Activated CD8-positive, alpha-beta T cell treated with anti-CD3 and anti-CD28 coated beads, Interleukin-2, amount 10 ng/mL, durations not matched to agents 7 days and 5 days (primary cell): Measurements from ENCODE around the gene SAT2. TPM values are rescaled to one million over a fixed set of nuclear protein-coding genes. Genes with fewer than 3 reads are reported as not detected.
A peak's percentile ranks its signal among the peaks of the same experiment; 100 is the strongest.

Experiments used
- ATAC-seq: fragments of 150-1000 bp; cut with Tn5 transposase; one replicate; pipeline ENCODE4 v1.10.0; 2021; ENCODE audit warnings: moderate library complexity
- CTCF ChIA-PET: fragments of 350-600 bp; sonication (Branson Sonifier 250); formaldehyde crosslinking; loops from one replicate; lab custom pipeline; 2021; ENCODE audit warnings: antibody characterized with exemption; lab: Charles Lee
- POLR2A ChIA-PET: fragments of 350-600 bp; sonication (Branson Sonifier 250); formaldehyde crosslinking; loops from one replicate; lab custom pipeline; 2021; ENCODE audit warnings: antibody characterized with exemption; lab: Charles Lee
- DNase-seq: peaks from one replicate; pipeline ENCODE4 v3.0.0-alpha.2; 2020
- H3K27ac Mint-ChIP-seq: one replicate; pipeline ENCODE4 v1.8.0; 2021; ENCODE audit warnings: mild to moderate bottlenecking, mixed read lengths
- H3K27me3 Mint-ChIP-seq: one replicate; pipeline ENCODE4 v1.8.0; 2021; ENCODE audit warnings: low read depth, mixed read lengths
- H3K36me3 Mint-ChIP-seq: one replicate; pipeline ENCODE4 v1.8.0; 2021; ENCODE audit warnings: low read depth, mixed read lengths
- H3K4me1 Mint-ChIP-seq: one replicate; pipeline ENCODE4 v1.8.0; 2021; ENCODE audit warnings: low read depth, mixed read lengths
- H3K4me3 Mint-ChIP-seq: one replicate; pipeline ENCODE4 v1.8.0; 2021; ENCODE audit warnings: mild to moderate bottlenecking, mixed read lengths
- H3K9me3 Mint-ChIP-seq: one replicate; pipeline ENCODE4 v1.8.0; 2022; ENCODE audit warnings: mixed read lengths; ENCODE audit not compliant: insufficient read depth
- total RNA-seq, 2 experiments: library from RNA; stranded (reverse); gene quantifications; one replicate each; pipeline ENCODE4 v1.2.3, GENCODE V29; 2021

Gene SAT2
- 10 to 100 TPM; 18.2 to 21.4 TPM for total RNA-seq

DNA sequence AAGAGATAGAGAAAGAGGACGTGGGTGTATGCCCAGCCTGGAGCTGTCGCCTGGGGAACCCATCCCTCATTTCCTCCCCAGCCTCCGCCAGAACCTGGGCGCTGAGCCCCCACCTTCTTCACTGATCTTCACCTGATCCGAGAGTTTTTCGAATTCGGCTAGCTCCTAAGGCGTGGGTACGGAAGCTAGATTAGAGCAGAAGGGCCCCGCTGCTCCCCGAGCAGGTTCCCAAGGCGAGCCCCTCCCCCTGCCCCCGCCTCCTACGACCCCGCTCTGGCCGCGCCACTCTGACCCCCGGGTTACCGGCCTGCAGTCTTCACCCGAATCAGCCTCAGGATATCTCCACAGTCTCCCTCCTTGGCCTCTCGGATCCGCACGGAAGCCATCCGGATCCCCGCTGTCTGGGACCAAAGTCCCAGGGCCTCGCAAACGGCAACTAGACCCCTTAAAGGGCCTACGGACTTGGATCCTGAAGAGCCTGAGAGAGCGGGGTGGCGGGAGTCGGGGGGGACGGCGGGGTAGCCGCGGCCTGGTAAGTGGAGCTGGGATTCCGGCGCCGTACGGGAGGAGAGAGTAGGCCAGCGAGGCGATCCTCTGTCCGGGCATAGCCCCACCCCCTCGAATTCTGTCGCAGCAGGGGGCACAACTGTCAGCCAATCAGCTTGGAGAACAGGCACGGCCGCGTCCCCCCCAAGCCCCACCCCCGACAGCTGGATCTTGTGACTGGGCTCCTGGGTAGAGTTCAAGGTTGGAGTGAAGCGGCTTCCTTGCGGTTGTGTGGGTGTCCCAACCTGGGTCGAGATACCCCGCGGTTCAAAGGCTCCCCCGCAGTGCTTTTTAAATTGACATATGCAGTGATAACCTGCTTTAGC is at the start of gene SAT2:
Gene SAT2 (minus strand): TSS at position 572 of the 872 bp plus-strand sequence. CDS start 186 bp downstream, at position 386.
- ATAC-seq = peak; percentile 95
- H3K27ac Mint-ChIP-seq = peak within 1 kb of the TSS; percentile 75

DNA sequence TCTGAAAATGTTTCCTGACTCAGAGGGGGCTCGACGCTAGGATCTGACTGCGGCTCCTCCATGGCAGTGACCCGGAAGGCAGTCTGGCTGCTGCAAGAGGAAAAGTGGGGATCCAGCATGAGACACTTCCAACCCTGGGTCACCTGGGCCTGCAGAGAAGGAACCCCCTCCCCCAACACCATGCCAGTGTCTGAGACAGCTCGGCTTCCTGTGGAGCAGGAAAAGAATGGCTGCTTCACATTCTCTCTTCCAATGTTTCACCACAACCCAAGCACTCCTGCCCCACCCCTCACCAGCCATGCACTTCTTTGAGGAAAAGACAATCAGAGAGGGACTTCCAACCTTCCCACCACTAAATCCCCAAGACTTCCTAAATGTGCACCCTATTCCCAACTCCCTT is 48.9 kb upstream of the SAT2 start:
- H3K27ac Mint-ChIP-seq = no peak overlapping the region
- H3K27me3 Mint-ChIP-seq = no peaks in the 10 kb centered on the region
- ChIA-PET POLR2A (interaction anchor here (3.6 kb wide), 1 partner anchor 10 kb away, joined by 21 read pairs; the partner anchor contains the start of gene TP53), CTCF (interaction anchor here (1.0 to 1.4 kb wide), 2 partner anchors 11 to 44 kb away, joined by 3 to 4 read pairs; no protein-coding TSS in a partner anchor)
- peaks cover 46% of the 10 kb centered on the region for H3K36me3 Mint-ChIP-seq
- no peaks in the 10 kb centered on the region for H3K4me1 Mint-ChIP-seq
- H3K9me3 Mint-ChIP-seq = peaks cover 11% of the 10 kb centered on the region
- DNase-seq (no peak), ATAC-seq (no peak)
- H3K4me3 Mint-ChIP-seq = no peak overlapping the region

More for the DNA sequence above, at the start of gene SAT2:
- H3K9me3 Mint-ChIP-seq = no peaks in the 10 kb centered on the region
- H3K36me3 Mint-ChIP-seq = peaks cover 5% of the 10 kb centered on the region
- H3K27me3 Mint-ChIP-seq = no peaks in the 10 kb centered on the region
- ChIA-PET CTCF (interaction anchor here (0.6 to 5.9 kb wide), 9 partner anchors 12 to 191 kb away, joined by 3 to 49 read pairs (median 3); partner anchors contain the start of genes FXR2, MPDU1, TP53 and WRAP53), POLR2A (interaction anchor here (0.9 to 9.6 kb wide), 6 partner anchors 13 to 60 kb away, joined by 3 to 101 read pairs (median 4); partner anchors contain the start of genes ATP1B2, FXR2, MPDU1 and TP53)
- H3K4me3 Mint-ChIP-seq = peak within 1 kb of the TSS; percentile 89
- peak; percentile 91 for DNase-seq
- peaks cover 14% of the 10 kb centered on the region for H3K4me1 Mint-ChIP-seq

- ChIA-PET POLR2A (interaction anchor here (0.6 to 3.6 kb wide), 2 partner anchors 12 to 148 kb away, joined by 8 to 21 read pairs; partner anchors contain the start of gene TP53), CTCF (interaction anchor here (4.4 kb wide), 1 partner anchor 13 kb away, joined by 43 read pairs; the partner anchor contains the start of genes TP53 and WRAP53)
- DNase-seq (no peak), ATAC-seq (no peak)
- Mint-ChIP-seq H3K36me3 (peaks cover 56% of the 10 kb centered on the region), H3K9me3 (peaks cover 11% of the 10 kb centered on the region), H3K4me3 (no peak overlapping the region), H3K27ac (no peak overlapping the region), H3K4me1 (no peaks in the 10 kb centered on the region), H3K27me3 (no peaks in the 10 kb centered on the region)
Observed at GRCh38 chr17:7674934-7675333, 47.3 kb upstream of the SAT2 start.

DNA sequence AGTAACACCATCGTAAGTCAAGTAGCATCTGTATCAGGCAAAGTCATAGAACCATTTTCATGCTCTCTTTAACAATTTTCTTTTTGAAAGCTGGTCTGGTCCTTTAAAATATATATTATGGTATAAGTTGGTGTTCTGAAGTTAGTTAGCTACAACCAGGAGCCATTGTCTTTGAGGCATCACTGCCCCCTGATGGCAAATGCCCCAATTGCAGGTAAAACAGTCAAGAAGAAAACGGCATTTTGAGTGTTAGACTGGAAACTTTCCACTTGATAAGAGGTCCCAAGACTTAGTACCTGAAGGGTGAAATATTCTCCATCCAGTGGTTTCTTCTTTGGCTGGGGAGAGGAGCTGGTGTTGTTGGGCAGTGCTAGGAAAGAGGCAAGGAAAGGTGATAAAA is 45.6 kb upstream of the SAT2 start:
- ATAC-seq = no peak
- Mint-ChIP-seq H3K4me1 (no peaks in the 10 kb centered on the region), H3K27me3 (no peaks in the 10 kb centered on the region), H3K27ac (no peak overlapping the region), H3K4me3 (no peak overlapping the region), H3K36me3 (peaks cover 57% of the 10 kb centered on the region), H3K9me3 (peaks cover 11% of the 10 kb centered on the region)
- peak; percentile 59 for DNase-seq
- CTCF ChIA-PET = interaction anchor here (0.8 to 4.4 kb wide), 9 partner anchors 11 to 89 kb away, joined by 3 to 43 read pairs (median 5); partner anchors contain the start of genes MPDU1, SAT2, TP53 and WRAP53
- POLR2A ChIA-PET = interaction anchor here (1.4 kb wide), 1 partner anchor 14 kb away, joined by 8 read pairs; the partner anchor contains the start of gene TP53

DNA sequence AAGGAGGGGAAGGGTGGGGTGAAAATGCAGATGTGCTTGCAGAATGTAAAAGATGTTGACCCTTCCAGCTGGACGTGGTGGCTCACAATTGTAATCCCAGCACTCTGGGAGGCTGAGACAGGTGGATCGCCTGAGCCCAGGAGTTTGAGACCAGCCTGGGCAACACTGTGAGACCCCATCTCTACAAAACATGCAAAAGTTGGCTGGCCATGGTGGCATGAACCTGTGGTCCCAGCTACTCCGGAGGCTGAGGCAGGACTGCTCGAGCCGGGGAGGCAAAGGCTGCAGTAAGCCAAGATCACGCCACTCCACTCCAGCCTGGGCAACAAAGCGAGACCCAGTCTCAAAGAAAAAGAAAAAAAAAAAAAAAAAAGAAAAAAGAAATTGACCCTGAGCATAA is 40.9 kb upstream of the SAT2 start:
- Mint-ChIP-seq H3K27me3 (no peaks in the 10 kb centered on the region), H3K9me3 (peaks cover 4% of the 10 kb centered on the region), H3K27ac (no peak overlapping the region), H3K36me3 (peaks cover 32% of the 10 kb centered on the region), H3K4me3 (no peak overlapping the region), H3K4me1 (no peaks in the 10 kb centered on the region)
- CTCF ChIA-PET = no interaction called here
- no peak for ATAC-seq
- no peak for DNase-seq
- POLR2A ChIA-PET = interaction anchor here (2.9 kb wide), 1 partner anchor 18 kb away, joined by 10 read pairs; the partner anchor contains the start of gene TP53

DNA sequence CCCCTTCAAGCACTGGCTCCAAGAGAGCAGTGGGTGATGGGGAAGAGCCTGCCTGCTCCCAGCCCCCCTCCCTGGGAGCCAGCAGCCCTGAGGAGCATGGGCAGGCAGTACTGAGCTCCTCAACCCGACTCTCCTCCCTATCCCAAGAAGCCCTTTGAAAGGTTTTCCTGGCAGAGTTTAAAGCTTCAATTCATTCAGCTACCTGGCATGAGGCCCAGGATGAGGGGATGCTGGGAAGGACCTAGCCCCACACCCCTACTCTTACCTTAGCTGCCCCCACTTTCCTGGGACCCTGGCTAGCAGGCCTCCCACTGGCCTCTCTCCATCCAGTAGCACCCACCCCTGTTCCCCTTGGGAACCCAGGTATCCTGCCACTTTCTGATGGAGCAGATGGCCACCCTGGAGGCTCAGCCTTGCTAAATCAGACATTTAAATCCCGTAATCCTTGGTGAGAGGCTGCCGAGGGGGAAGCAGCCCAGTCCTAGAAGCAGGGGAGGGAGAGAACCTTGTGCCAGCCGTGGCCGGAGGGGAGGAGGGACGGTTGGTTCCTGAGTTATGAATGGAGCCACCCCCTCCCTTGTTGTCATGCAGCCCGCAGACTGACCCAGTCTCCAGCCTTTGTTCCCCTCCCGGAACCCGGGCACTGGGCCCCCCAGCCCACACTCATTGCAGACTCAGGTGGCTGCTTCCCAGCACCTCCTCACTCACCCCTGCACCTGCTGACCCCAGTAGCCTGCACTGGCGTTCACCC is 40.2 kb upstream of the SAT2 start:
- H3K4me1 Mint-ChIP-seq = no peaks in the 10 kb centered on the region
- peaks cover 26% of the 10 kb centered on the region for H3K36me3 Mint-ChIP-seq
- DNase-seq (no peak), ATAC-seq (no peak)
- no peak overlapping the region for H3K4me3 Mint-ChIP-seq
- no peaks in the 10 kb centered on the region for H3K9me3 Mint-ChIP-seq
- ChIA-PET CTCF (interaction anchor here (0.6 to 1.5 kb wide), 3 partner anchors 20 to 115 kb away, joined by 3 to 10 read pairs (median 3); partner anchors contain the start of genes TP53 and WRAP53), POLR2A (interaction anchor here (0.6 to 2.9 kb wide), 3 partner anchors 19 to 106 kb away, joined by 4 to 10 read pairs (median 4); partner anchors contain the start of gene TP53)
- H3K27ac Mint-ChIP-seq = no peak overlapping the region
- no peaks in the 10 kb centered on the region for H3K27me3 Mint-ChIP-seq

- CTCF ChIA-PET = interaction anchor here (1.0 to 1.7 kb wide), 2 partner anchors 16 to 24 kb away, joined by 3 to 5 read pairs; no protein-coding TSS in a partner anchor
- POLR2A ChIA-PET = interaction anchor here (1.3 kb wide), 1 partner anchor 30 kb away, joined by 3 read pairs; the partner anchor contains the start of gene TP53
- Mint-ChIP-seq H3K27ac (no peak overlapping the region), H3K9me3 (no peaks in the 10 kb centered on the region), H3K27me3 (peaks cover 21% of the 10 kb centered on the region), H3K4me3 (no peak overlapping the region), H3K4me1 (no peaks in the 10 kb centered on the region), H3K36me3 (no peaks in the 10 kb centered on the region)
- DNase-seq (no peak), ATAC-seq (no peak)
Observed at GRCh38 chr17:7656958-7657609, 29.5 kb upstream of the SAT2 start.

- ChIA-PET CTCF (no interaction called here), POLR2A (interaction anchor here (1.1 kb wide), 1 partner anchor 31 kb away, joined by 3 read pairs; no protein-coding TSS in a partner anchor)
- peaks cover 32% of the 10 kb centered on the region for H3K27me3 Mint-ChIP-seq
- H3K4me3 Mint-ChIP-seq = no peak overlapping the region
- no peaks in the 10 kb centered on the region for H3K36me3 Mint-ChIP-seq
- peaks cover 6% of the 10 kb centered on the region for H3K4me1 Mint-ChIP-seq
- ATAC-seq = no peak
- no peaks in the 10 kb centered on the region for H3K9me3 Mint-ChIP-seq
- H3K27ac Mint-ChIP-seq = no peak overlapping the region
- no peak for DNase-seq
Observed at GRCh38 chr17:7655541-7655840, 27.9 kb upstream of the SAT2 start.

GRCh38 chr17:7654832-7655540 is 27.4 kb upstream of the SAT2 start:
- ChIA-PET CTCF (interaction anchor here (1.0 kb wide), 1 partner anchor 32 kb away, joined by 3 read pairs; the partner anchor contains the start of gene TP53), POLR2A (interaction anchor here (1.1 to 1.6 kb wide), 2 partner anchors 31 to 32 kb away, joined by 3 to 7 read pairs; partner anchors contain the start of gene TP53)
- H3K4me3 Mint-ChIP-seq = no peak overlapping the region
- H3K36me3 Mint-ChIP-seq = no peaks in the 10 kb centered on the region
- peaks cover 37% of the 10 kb centered on the region for H3K27me3 Mint-ChIP-seq
- H3K4me1 Mint-ChIP-seq = peaks cover 11% of the 10 kb centered on the region
- no peak overlapping the region for H3K27ac Mint-ChIP-seq
- H3K9me3 Mint-ChIP-seq = no peaks in the 10 kb centered on the region
- no peak for ATAC-seq
- DNase-seq = no peak
